GM19397 (cell line): ENCODE data around the gene SEMA5A.

Source experiments
- ATAC-seq: cut with Tn5 transposase; IDR thresholded peaks from one replicate; pipeline ENCODE4 v1.9.1; 2021; ENCODE audit warnings: mild to moderate bottlenecking, moderate library complexity; ENCODE audit not compliant: unreplicated experiment

Gene SEMA5A

GRCh38 chr5:9241479-9242305, 304.2 kb downstream of the SEMA5A start:
- ATAC-seq: no peak

- ATAC-seq: no peak
Observed at GRCh38 chr5:9240431-9240830, 305.4 kb downstream of the SEMA5A start.

- ATAC-seq: no peak
Observed at GRCh38 chr5:9239626-9240025, 306.2 kb downstream of the SEMA5A start.

GRCh38 chr5:9239071-9239470, 306.8 kb downstream of the SEMA5A start:
- ATAC-seq: no peak

- ATAC-seq: no peak
Observed at GRCh38 chr5:9233712-9234111, 312.2 kb downstream of the SEMA5A start.

GRCh38 chr5:9233035-9233434, 312.8 kb downstream of the SEMA5A start:
- ATAC-seq: no peak

- no peak for ATAC-seq
Observed at GRCh38 chr5:9231842-9232241, 314.0 kb downstream of the SEMA5A start.

GRCh38 chr5:9230355-9230754, 315.5 kb downstream of the SEMA5A start:
- ATAC-seq: no peak

GRCh38 chr5:9226016-9226536, 319.8 kb downstream of the SEMA5A start:
- no peak for ATAC-seq

- no peak for ATAC-seq
Observed at GRCh38 chr5:9222054-9222976, 323.6 kb downstream of the SEMA5A start.

GRCh38 chr5:9218358-9218757, 327.5 kb downstream of the SEMA5A start:
- ATAC-seq: no peak

- no peak for ATAC-seq
Observed at GRCh38 chr5:9212605-9213004, 333.3 kb downstream of the SEMA5A start.

- no peak for ATAC-seq
Observed at GRCh38 chr5:9209846-9210492, 335.9 kb downstream of the SEMA5A start.

GRCh38 chr5:9207817-9208418, 338.0 kb downstream of the SEMA5A start:
- ATAC-seq: no peak

- ATAC-seq: no peak
Observed at GRCh38 chr5:9202636-9203035, 343.2 kb downstream of the SEMA5A start.

- no peak for ATAC-seq
Observed at GRCh38 chr5:9201761-9202160, 344.1 kb downstream of the SEMA5A start.

GRCh38 chr5:9201011-9201410, 344.9 kb downstream of the SEMA5A start:
- ATAC-seq: no peak

GRCh38 chr5:9198394-9198793, 347.5 kb downstream of the SEMA5A start:
- no peak for ATAC-seq

GRCh38 chr5:9197881-9198260, 348.0 kb downstream of the SEMA5A start:
- peak; percentile 87 for ATAC-seq

GRCh38 chr5:9196403-9197227, 349.3 kb downstream of the SEMA5A start:
- ATAC-seq: no peak
